SH-SY5Y (cell line): Measurements from ENCODE around the gene ACTR5.

Source experiments
- GATA2 ChIP-seq: IDR thresholded peaks from 2 replicates; pipeline ENCODE4 v1.6.1; 2011; ENCODE audit warnings: mild to moderate bottlenecking, low read depth, low read length
- GATA3 ChIP-seq: IDR thresholded peaks from 2 replicates; pipeline ENCODE4 v1.6.1; 2011; ENCODE audit warnings: low read depth, mild to moderate bottlenecking, low read length, moderate library complexity

Gene ACTR5

GRCh38 chr20:38815446-38815845 is 67.2 kb downstream of the ACTR5 start:
- TF ChIP-seq GATA2, result no peak
- TF ChIP-seq GATA3, result no peak

GRCh38 chr20:38818113-38819065 is 70.1 kb downstream of the ACTR5 start:
- TF ChIP-seq GATA2 (no peak), GATA3 (no peak)
